Esophagus (tissue), 2 donors: Measurements from ENCODE around the gene POLG2. TPM values are rescaled to one million over a fixed set of nuclear protein-coding genes. Genes with fewer than 3 reads are reported as not detected.

ENCODE experiments used
- H3K27ac ChIP-seq, 2 donors: one replicate each; pipeline ENCODE4 v1.5.1; 2013; ENCODE audit warnings: low read depth in 2 of 2, mild to moderate bottlenecking in 2 of 2, inconsistent platforms in 1 of 2, low read length in 1 of 2, moderate library complexity in 1 of 2
- H3K27me3 ChIP-seq, 2 donors: one replicate each; pipeline ENCODE4 v1.6.1; 2013; ENCODE audit warnings: low read length in 2 of 2, control low read depth in 1 of 2, mild to moderate bottlenecking in 1 of 2; ENCODE audit not compliant: insufficient read depth in 2 of 2, control insufficient read depth in 1 of 2
- H3K36me3 ChIP-seq, 2 donors: one replicate each; pipeline ENCODE4 v1.6.1; 2013; ENCODE audit warnings: low read length in 1 of 2; ENCODE audit not compliant: control insufficient read depth in 2 of 2, insufficient read depth in 2 of 2
- H3K4me1 ChIP-seq, 2 donors: one replicate each; pipeline ENCODE4 v1.6.1; 2013; ENCODE audit warnings: low read length in 1 of 2; ENCODE audit not compliant: control insufficient read depth in 2 of 2, insufficient read depth in 2 of 2
- H3K4me3 ChIP-seq, 2 donors: one replicate each; pipeline ENCODE4 v1.5.1; 2013; ENCODE audit warnings: low read length in 2 of 2, mild to moderate bottlenecking in 2 of 2, low read depth in 1 of 2, moderate library complexity in 1 of 2
- H3K9me3 ChIP-seq, 2 donors: one replicate each; pipeline ENCODE4 v1.6.1; 2013; ENCODE audit warnings: mild to moderate bottlenecking in 2 of 2, low read depth in 1 of 2, low read length in 1 of 2, moderate library complexity in 1 of 2; ENCODE audit not compliant: control insufficient read depth in 2 of 2, insufficient read depth in 1 of 2
- WGBS, 2 donors: extraction: QIAGEN DNeasy Blood & Tissue Kit; methylation state at CpG; one replicate each; pipeline ENCODE4 v1.1.7; 2013; 5-methylcytosine and 5-hydroxymethylcytosine counted together
- polyA plus RNA-seq, 2 donors: library from polyadenylated mRNA; stranded (reverse); fragments of 200-250 nt; gene quantifications; one replicate each; pipeline ENCODE4 v1.2.3, GENCODE V29; 2013
- donor health status: healthy with polysubstance abuse.
- donor health status: Bipolar disorder and iron deficiency.

POLG2 gene
- polyA plus RNA-seq, 2 donors, result 4.2 to 6.7 TPM

DNA sequence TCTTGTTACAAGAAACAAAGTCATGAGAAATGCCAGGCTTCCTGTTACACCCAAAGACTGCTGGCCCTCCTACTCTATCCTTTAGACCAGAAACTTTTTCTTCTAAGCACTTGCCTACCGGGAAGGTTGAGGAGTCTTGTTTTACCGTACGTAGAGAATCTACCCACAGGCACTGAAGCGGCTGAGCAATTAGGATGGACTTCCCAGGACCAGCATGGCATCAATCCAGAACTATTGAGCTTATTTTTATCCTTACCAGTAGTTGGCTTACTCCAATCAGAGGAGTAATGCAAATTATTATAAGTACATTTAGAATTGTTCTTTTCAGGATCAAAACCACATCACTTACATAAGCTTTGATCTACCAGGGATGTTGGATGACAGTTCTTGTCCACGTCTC, 35.6 kb upstream of the POLG2 start:
- WGBS, 2 donors, result 88 to 90% methylated on average over 5 of the region's 5 CpGs
- Histone ChIP-seq H3K27me3 (no peaks in the 10 kb centered on the region), H3K4me3 (no peak overlapping the region), H3K27ac (no peak overlapping the region), H3K36me3 (peaks cover 14 to 16% of the 10 kb centered on the region in 2 donors), H3K9me3 (no peaks in the 10 kb centered on the region), H3K4me1 (no peaks in the 10 kb centered on the region)

DNA sequence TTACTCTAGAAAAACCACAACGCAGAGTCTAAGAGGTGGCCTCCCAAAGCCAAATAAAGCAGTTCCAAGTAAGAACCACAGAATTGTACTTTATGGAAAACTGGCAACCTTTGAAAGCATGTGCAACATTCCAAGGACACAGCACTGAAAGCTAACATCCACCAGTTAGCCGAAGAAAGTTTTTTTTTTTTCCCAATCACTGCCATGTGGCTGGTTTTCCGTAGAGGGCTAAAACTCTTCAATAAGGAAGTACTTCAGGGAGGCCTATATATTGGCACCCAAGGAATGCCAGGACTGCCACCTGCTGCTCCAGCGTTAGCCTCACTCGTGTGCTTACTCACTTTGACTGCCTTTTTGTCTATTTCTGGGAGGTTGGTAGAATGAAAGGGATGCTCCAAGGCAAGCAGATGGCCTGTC, 35.1 kb upstream of the POLG2 start:
- no peaks in the 10 kb centered on the region for H3K4me1 ChIP-seq
- H3K36me3 ChIP-seq, result peaks cover 14 to 16% of the 10 kb centered on the region in 2 donors
- H3K27ac ChIP-seq, result no peak overlapping the region
- WGBS, 2 donors, result 68 to 81% methylated on average over 5 of the region's 5 CpGs
- no peaks in the 10 kb centered on the region for H3K27me3 ChIP-seq
- H3K4me3 ChIP-seq, result no peak overlapping the region
- H3K9me3 ChIP-seq, result no peaks in the 10 kb centered on the region

GRCh38 chr17:64529221-64529620, 32.4 kb upstream of the POLG2 start:
- no peaks in the 10 kb centered on the region for H3K4me1 ChIP-seq
- H3K27ac ChIP-seq, result no peak overlapping the region
- no peaks in the 10 kb centered on the region for H3K27me3 ChIP-seq
- no peaks in the 10 kb centered on the region for H3K9me3 ChIP-seq
- H3K4me3 ChIP-seq, result no peak overlapping the region
- H3K36me3 ChIP-seq, result peaks cover 11 to 12% of the 10 kb centered on the region in 2 donors
- WGBS, 2 donors, result 96 to 97% methylated on average over 5 of the region's 5 CpGs

DNA sequence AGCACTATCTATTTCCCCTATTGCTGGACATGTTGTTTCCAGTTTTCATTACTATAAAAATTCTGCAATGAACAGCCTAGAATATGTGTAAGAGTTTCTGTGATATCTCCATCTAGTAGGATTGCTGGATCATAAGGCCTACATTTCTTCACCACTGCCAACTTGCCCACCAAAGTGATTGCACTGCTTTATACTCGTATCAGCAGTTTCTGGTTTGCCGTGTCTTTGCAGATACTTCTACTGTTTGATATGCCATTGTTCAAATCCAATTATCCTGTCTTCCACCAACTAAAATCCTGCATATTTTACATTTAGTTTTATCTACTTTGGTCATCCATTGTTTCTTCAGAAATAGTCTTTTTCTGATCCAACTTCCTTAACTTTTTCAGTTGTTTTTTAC, 31.1 kb upstream of the POLG2 start:
- no peaks in the 10 kb centered on the region for H3K9me3 ChIP-seq
- no peak overlapping the region for H3K4me3 ChIP-seq
- H3K27me3 ChIP-seq, result no peaks in the 10 kb centered on the region
- 87 to 96% methylated on average over 2 of the region's 2 CpGs for WGBS, 2 donors
- no peaks in the 10 kb centered on the region for H3K4me1 ChIP-seq
- no peak overlapping the region for H3K27ac ChIP-seq
- H3K36me3 ChIP-seq, result peaks cover 12 to 16% of the 10 kb centered on the region in 2 donors

DNA sequence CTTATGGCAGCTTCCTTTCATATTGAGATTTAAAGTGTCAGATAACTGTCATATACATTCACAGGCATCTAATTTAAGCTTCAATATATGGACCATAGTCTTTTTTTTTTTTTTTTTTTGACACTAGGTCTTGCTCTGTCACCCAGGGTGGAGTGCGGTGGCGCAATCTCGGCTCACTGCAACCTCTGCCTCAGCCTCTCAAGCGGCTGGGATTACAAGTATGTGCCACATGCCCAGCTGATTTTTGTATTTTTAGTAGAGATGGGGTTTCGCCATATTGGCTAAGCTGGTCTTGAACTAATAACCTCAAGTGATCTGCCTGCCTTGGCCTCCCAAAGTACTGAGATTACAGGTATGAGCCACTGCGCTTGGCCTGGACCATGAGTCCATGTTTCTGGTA, 23.5 kb upstream of the POLG2 start:
- H3K4me1 ChIP-seq, result no peaks in the 10 kb centered on the region
- H3K9me3 ChIP-seq, result no peaks in the 10 kb centered on the region
- no peak overlapping the region for H3K27ac ChIP-seq
- no peaks in the 10 kb centered on the region for H3K27me3 ChIP-seq
- peaks cover 5 to 13% of the 10 kb centered on the region in 2 donors for H3K36me3 ChIP-seq
- 95 to 96% methylated on average over 6 of the region's 6 CpGs for WGBS, 2 donors
- no peak overlapping the region for H3K4me3 ChIP-seq

DNA sequence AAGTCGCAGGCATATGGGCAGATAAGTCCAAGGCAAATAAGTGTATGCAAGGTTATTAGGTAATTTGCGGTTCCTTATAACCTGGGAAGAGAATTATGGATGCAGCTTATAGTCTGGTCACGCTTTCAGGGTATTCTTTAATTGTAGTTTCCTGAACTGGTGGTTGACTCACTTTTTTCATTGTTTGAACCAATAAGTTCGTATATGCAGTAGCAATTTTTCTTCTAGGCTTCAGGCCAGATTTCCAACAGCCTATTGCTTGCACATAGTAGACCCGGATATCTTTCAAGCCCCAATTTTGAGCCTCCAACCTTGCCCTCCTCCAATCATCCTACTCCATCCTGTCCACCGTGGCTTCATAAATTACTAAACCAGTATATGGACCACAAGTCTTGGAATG, 22.7 kb upstream of the POLG2 start:
- Histone ChIP-seq H3K9me3 (no peaks in the 10 kb centered on the region), H3K27ac (no peak overlapping the region), H3K36me3 (peaks cover 5 to 15% of the 10 kb centered on the region in 2 donors), H3K4me3 (no peak overlapping the region), H3K4me1 (no peaks in the 10 kb centered on the region), H3K27me3 (no peaks in the 10 kb centered on the region)
- WGBS, 2 donors, result 90 to 93% methylated on average over 6 of the region's 6 CpGs

DNA sequence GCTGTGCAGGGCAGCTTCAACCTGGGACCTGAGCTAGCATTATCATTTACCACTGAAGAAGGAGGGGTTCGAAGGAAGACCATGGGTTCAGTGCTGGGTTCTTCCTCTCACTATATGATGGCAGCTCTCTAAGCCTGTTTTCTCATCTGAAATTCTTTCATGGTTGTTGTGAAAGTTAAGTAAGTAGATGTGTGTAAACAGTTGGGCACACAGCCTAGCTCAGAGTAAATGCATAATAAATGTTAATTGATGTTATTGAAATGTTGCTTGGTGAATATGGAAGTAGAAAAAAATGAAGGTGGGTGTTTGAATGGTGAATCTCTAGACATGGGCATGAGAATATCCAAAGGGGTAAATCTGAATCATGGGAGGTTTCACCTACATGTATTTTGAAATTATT, 19.0 kb upstream of the POLG2 start:
- H3K9me3 ChIP-seq, result no peaks in the 10 kb centered on the region
- peaks cover 0 to 10% of the 10 kb centered on the region in 2 donors for H3K36me3 ChIP-seq
- H3K27me3 ChIP-seq, result no peaks in the 10 kb centered on the region
- no peaks in the 10 kb centered on the region for H3K4me1 ChIP-seq
- no peak overlapping the region for H3K4me3 ChIP-seq
- WGBS, 2 donors, result 93 to 99% methylated on average over 1 of the region's 1 CpG
- H3K27ac ChIP-seq, result no peak overlapping the region

- H3K27ac ChIP-seq, result no peak overlapping the region
- H3K9me3 ChIP-seq, result no peaks in the 10 kb centered on the region
- no peaks in the 10 kb centered on the region for H3K27me3 ChIP-seq
- no peaks in the 10 kb centered on the region for H3K4me1 ChIP-seq
- no peak overlapping the region for H3K4me3 ChIP-seq
- H3K36me3 ChIP-seq, result peaks cover 0 to 12% of the 10 kb centered on the region in 2 donors
- 87 to 94% methylated on average over 2 of the region's 2 CpGs for WGBS, 2 donors
These were observed 18.6 kb upstream of the POLG2 start for GRCh38 chr17:64515419-64515818.

DNA sequence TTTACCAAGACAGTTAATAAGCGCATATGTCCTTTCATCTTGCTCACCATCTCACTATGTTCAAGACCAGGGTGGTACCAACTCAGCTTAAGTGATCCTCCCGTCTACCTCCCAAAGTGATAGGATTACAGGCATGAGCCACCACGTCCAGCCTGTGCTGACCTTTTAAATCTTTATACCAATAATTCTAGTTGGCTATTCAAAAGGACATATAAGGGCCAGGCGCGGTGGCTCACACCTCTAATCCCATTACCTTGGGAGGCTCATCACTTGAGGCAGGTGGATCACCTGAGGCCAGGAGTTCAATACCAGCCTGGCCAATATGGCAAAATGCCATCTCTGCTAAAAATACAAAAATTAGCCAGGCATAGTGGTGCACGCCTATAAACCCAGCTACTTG, 12.3 kb upstream of the POLG2 start:
- no peak overlapping the region for H3K4me3 ChIP-seq
- peaks cover 2 to 3% of the 10 kb centered on the region in 2 donors for H3K36me3 ChIP-seq
- WGBS, 2 donors, result 89 to 91% methylated on average over 6 of the region's 6 CpGs
- no peaks in the 10 kb centered on the region for H3K27me3 ChIP-seq
- no peaks in the 10 kb centered on the region for H3K4me1 ChIP-seq
- no peaks in the 10 kb centered on the region for H3K9me3 ChIP-seq
- no peak overlapping the region for H3K27ac ChIP-seq

DNA sequence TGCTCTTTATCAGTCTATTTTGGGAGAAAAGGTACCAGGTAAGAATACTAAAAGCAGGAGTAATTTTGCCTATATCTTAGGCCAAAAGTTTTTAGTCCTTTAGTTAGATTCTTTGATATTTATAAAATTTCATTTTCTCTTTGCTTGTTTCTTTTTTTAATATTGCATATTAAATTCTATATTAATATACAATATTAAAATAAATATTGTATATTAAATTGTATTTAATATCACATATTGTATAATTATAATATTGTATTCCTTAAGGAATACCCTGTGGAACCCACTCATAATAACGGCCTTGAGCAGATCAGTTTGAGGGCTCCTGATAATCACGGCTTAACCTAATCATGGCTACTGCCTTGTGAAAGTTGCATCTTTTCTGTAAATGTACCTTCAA, 11.8 kb upstream of the POLG2 start:
- Histone ChIP-seq H3K9me3 (no peaks in the 10 kb centered on the region), H3K36me3 (peaks cover 2 to 3% of the 10 kb centered on the region in 2 donors), H3K27ac (no peak overlapping the region), H3K27me3 (no peaks in the 10 kb centered on the region), H3K4me1 (no peaks in the 10 kb centered on the region), H3K4me3 (no peak overlapping the region)
- 86 to 94% methylated on average over 2 of the region's 2 CpGs for WGBS, 2 donors
